IMR-90 (cell line): Measurements from ENCODE around the gene PALM3. TPM values are rescaled to one million over a fixed set of nuclear protein-coding genes. Genes with fewer than 3 reads are reported as not detected.
A peak's percentile ranks its signal among the peaks of the same experiment; 100 is the strongest.
"Not testable (repeated sequence)": the region's sequence is repeated elsewhere in the genome, so short reads cannot be mapped to it uniquely, and the experiment has no call there.

Experiments
- ATAC-seq: fragments of 200-7000 bp; cut with Tn5 transposase; 2 replicates; pipeline ENCODE4 v1.9.1; 2020; ENCODE audit warnings: low read depth, mild to moderate bottlenecking, moderate library complexity
- BruUV-seq: library from RNA; stranded (reverse); fragments of 400-500 nt; replicated peaks from 2 replicates; lab custom pipeline; 2021; lab: Mats Ljungman, UMichigan
- CTCF ChIA-PET: fragments of 300-600 bp; formaldehyde crosslinking; extraction: SDS; loops from one replicate; lab custom pipeline; 2021; ENCODE audit warnings: antibody characterized with exemption; lab: Yijun Ruan, JAX
- POLR2A ChIA-PET: fragments of 300-600 bp; sonication (Branson Sonifier 250); formaldehyde crosslinking; loops from one replicate; lab custom pipeline; 2022; ENCODE audit warnings: antibody characterized with exemption; ENCODE audit not compliant: unreplicated experiment; lab: Charles Lee
- DNase-seq: peaks from one replicate; pipeline ENCODE4 v3.0.0; 2013
- H2AFZ ChIP-seq: replicated peaks from 2 replicates; pipeline ENCODE3; 2013; ENCODE audit warnings: low read length, mild to moderate bottlenecking; ENCODE audit not compliant: poor library complexity
- H2AK5ac ChIP-seq: 2 replicates; pipeline ENCODE4 v1.6.1; 2013; ENCODE audit warnings: low read depth, low read length, inconsistent platforms
- H2AK9ac ChIP-seq: replicated peaks from 2 replicates; pipeline ENCODE3; 2013; ENCODE audit warnings: mild to moderate bottlenecking, low read depth, low read length, moderate library complexity; ENCODE audit not compliant: poor library complexity
- H2BK120ac ChIP-seq: 2 replicates; pipeline ENCODE4 v1.6.1; 2013; ENCODE audit warnings: low read depth, low read length, inconsistent platforms
- H2BK15ac ChIP-seq: 3 replicates; pipeline ENCODE4 v1.6.1; 2013; ENCODE audit warnings: low read depth, low read length, inconsistent platforms
- H2BK20ac ChIP-seq: 2 replicates; pipeline ENCODE4 v1.6.1; 2013; ENCODE audit warnings: low read depth, mild to moderate bottlenecking, inconsistent platforms, low read length, moderate library complexity
- H2BK5ac ChIP-seq: 2 replicates; pipeline ENCODE4 v1.6.1; 2013; ENCODE audit warnings: mild to moderate bottlenecking, low read depth, low read length, inconsistent platforms; ENCODE audit not compliant: poor library complexity, severe bottlenecking
- H3K14ac ChIP-seq: replicated peaks from 2 replicates; pipeline ENCODE4 v1.6.1; 2013; ENCODE audit warnings: low read depth, low read length, inconsistent platforms
- H3K18ac ChIP-seq: 2 replicates; pipeline ENCODE4 v1.6.1; 2013; ENCODE audit warnings: low read depth, low read length, control low read depth
- H3K23ac ChIP-seq: 2 replicates; pipeline ENCODE4 v1.6.1; 2013; ENCODE audit warnings: low read depth, low read length, inconsistent platforms
- H3K27ac ChIP-seq: 2 replicates; pipeline ENCODE4 v1.5.1; 2013; ENCODE audit warnings: mild to moderate bottlenecking, control low read depth, low read length; ENCODE audit not compliant: insufficient read depth
- H3K27me3 ChIP-seq: 2 replicates; pipeline ENCODE4 v1.6.1; 2013; ENCODE audit warnings: low read length; ENCODE audit not compliant: control insufficient read depth, insufficient read depth
- H3K36me3 ChIP-seq: 2 replicates; pipeline ENCODE4 v1.6.1; 2013; ENCODE audit warnings: low read length, mixed read lengths; ENCODE audit not compliant: control insufficient read depth, insufficient read depth
- H3K4ac ChIP-seq: 2 replicates; pipeline ENCODE4 v1.6.1; 2013; ENCODE audit warnings: low read depth, low read length, inconsistent platforms
- H3K4me1 ChIP-seq: 2 replicates; pipeline ENCODE4 v1.6.1; 2013; ENCODE audit warnings: low read length, mixed read lengths; ENCODE audit not compliant: control insufficient read depth, insufficient read depth
- H3K4me2 ChIP-seq: 2 replicates; pipeline ENCODE4 v1.6.1; 2013; ENCODE audit warnings: low read depth, mild to moderate bottlenecking, control low read depth, low read length, moderate library complexity
- H3K4me3 ChIP-seq: 2 replicates; pipeline ENCODE4 v1.5.1; 2013; ENCODE audit warnings: low read depth, mild to moderate bottlenecking, control low read depth, low read length, moderate library complexity; ENCODE audit not compliant: insufficient read depth
- H3K56ac ChIP-seq: 2 replicates; pipeline ENCODE4 v1.6.1; 2013; ENCODE audit warnings: low read length, inconsistent platforms; ENCODE audit not compliant: insufficient read depth; ENCODE audit errors: extremely low read depth
- H3K79me1 ChIP-seq, 2 experiments: 2 replicates each; pipeline ENCODE4 v1.6.1; 2013; ENCODE audit warnings: low read length in 2 of 2, inconsistent platforms in 1 of 2, low read depth in 1 of 2
- H3K9ac ChIP-seq: 2 replicates; pipeline ENCODE4 v1.6.1; 2013; ENCODE audit warnings: low read depth, low read length, control low read depth
- H3K9me1 ChIP-seq: 2 replicates; pipeline ENCODE4 v1.6.1; 2013; ENCODE audit warnings: low read length, inconsistent platforms; ENCODE audit not compliant: insufficient read depth
- H3K9me3 ChIP-seq: 2 replicates; pipeline ENCODE4 v1.6.1; 2013; ENCODE audit warnings: low read length; ENCODE audit not compliant: control insufficient read depth, insufficient read depth
- H4K20me1 ChIP-seq: 2 replicates; pipeline ENCODE4 v1.6.1; 2013; ENCODE audit warnings: low read length, inconsistent platforms; ENCODE audit not compliant: insufficient read depth
- H4K5ac ChIP-seq: 2 replicates; pipeline ENCODE4 v1.6.1; 2013; ENCODE audit warnings: mild to moderate bottlenecking, low read depth, low read length, control low read depth
- H4K8ac ChIP-seq, 2 experiments: 2 replicates each; pipeline ENCODE4 v1.6.1; 2013; ENCODE audit warnings: low read depth in 2 of 2, low read length in 2 of 2, control low read depth in 1 of 2, inconsistent platforms in 1 of 2
- H4K91ac ChIP-seq: 2 replicates; pipeline ENCODE4 v1.6.1; 2013; ENCODE audit warnings: low read depth, low read length, inconsistent platforms; ENCODE audit not compliant: insufficient read depth
- CTCF ChIP-seq: conservative IDR thresholded peaks from 2 replicates; pipeline ENCODE4 v1.5.1; 2012; ENCODE audit warnings: mild to moderate bottlenecking, low read depth, low read length, improper control_type of control experiment
- MAZ ChIP-seq: IDR thresholded peaks from 2 replicates; pipeline ENCODE4 v1.6.1; 2012; ENCODE audit warnings: low read depth, mild to moderate bottlenecking, low read length, improper control_type of control experiment, moderate library complexity, borderline replicate concordance
- RAD21 ChIP-seq: IDR thresholded peaks from 2 replicates; pipeline ENCODE4 v1.6.1; 2012; ENCODE audit warnings: low read length, improper control_type of control experiment
- WGBS, 2 experiments: methylation state at CpG; one replicate each; pipeline versions ENCODE4 v1.1.5 to v1.1.7; 2013; ENCODE audit warnings: missing lambda C conversion rate in 2 of 2; ENCODE audit not compliant: insufficient read length in 1 of 2; ENCODE audit errors: extremely low coverage in 2 of 2; 5-methylcytosine and 5-hydroxymethylcytosine counted together
- dilution Hi-C: fragments of 300-500 bp; cut with HindIII; formaldehyde crosslinking; loops from one replicate; pipeline ENCODE4 v1.14.3; 2018; ENCODE audit warnings: low sequenced_read_pairs; ENCODE audit not compliant: unreplicated experiment
- in situ Hi-C: fragments of 300-500 bp; cut with MboI; formaldehyde crosslinking; loops from 3 replicates; pipeline ENCODE4 v1.14.3; 2019; ENCODE audit warnings: low sequenced_read_pairs, inconsistent platforms, mixed read lengths
- intact Hi-C: fragments of 100-400 bp; cut with micrococcal nuclease; formaldehyde crosslinking; loops from 2 replicates; pipeline ENCODE4 v1.10.0; 2022
- polyA plus RNA-seq, 3 experiments: library from polyadenylated mRNA; depleted of rRNA; stranded (reverse); fragments of >200 nt; gene quantifications; 2 replicates each; pipeline ENCODE4 v1.2.3, GENCODE V29; 2012; ENCODE audit warnings: low replicate concordance in 1 of 3
- total RNA-seq: library from RNA; depleted of rRNA; stranded (reverse); fragments of >200 nt; gene quantifications from 2 replicates; pipeline ENCODE4 v1.2.3, GENCODE V29; 2012

Gene PALM3
- total and polyA plus RNA-seq, 2 of the 4 experiments (the other 2 are of a cell fraction) = 0.18 to 0.84 TPM

DNA sequence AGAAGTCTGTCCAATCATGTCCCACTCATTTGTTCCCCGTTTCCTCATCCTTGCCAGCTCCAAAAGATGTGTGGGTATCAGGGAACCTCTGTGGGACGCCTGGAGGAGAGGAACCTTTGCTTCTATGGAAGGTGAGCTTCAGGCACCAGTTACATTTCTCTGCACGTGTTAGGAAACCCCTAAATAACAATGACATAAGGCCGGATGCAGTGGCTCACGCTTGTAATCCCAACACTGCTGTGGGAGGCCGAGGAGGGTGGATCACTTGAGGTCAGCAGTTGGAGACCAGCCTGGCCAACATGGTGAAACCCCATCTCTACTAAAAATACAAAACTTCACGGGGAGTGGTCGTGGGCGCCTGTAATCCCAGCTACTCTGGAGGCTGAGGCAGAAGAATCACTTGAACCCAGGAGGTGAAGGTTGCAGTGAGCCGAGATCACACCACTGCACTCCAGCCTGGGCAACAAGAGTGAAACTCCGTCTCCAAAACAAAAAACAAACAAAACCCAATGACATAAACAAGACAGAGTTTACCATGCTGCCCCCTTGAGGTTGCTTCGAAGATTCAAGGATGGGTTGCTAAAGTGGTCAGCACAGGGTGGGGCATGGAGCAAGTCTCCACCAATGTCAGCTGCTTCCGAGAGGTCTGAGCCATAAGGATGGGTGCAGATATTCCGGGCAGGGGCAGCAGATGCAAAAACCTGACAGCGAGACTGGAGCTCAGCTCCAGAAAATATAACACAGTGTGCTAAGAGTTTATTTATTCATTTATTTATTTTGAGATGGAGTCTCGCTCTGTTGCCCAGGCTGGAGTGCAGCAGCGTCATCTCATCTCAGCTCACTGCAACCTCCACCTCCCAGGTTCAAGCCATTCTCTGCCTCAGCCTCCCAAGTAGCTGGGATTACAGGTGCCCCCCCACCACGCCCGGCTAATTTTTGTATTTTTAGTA, 18.9 kb downstream of the PALM3 start:
- H3K4ac ChIP-seq, H3K79me1 ChIP-seq, H4K5ac ChIP-seq, H3K27ac ChIP-seq, H3K14ac ChIP-seq, H2BK120ac ChIP-seq, H3K56ac ChIP-seq, H4K91ac ChIP-seq, H3K4me1 ChIP-seq, dilution Hi-C loops, H2BK20ac ChIP-seq, H2BK5ac ChIP-seq, H3K23ac ChIP-seq, H4K20me1 ChIP-seq, POLR2A ChIA-PET, H3K36me3 ChIP-seq, H3K9me3 ChIP-seq, H4K8ac ChIP-seq, H3K4me2 ChIP-seq, H3K18ac ChIP-seq, H3K9me1 ChIP-seq, H3K9ac ChIP-seq, H3K27me3 ChIP-seq, BruUV-seq, H2BK15ac ChIP-seq, H2AK5ac ChIP-seq, intact Hi-C loops, H3K4me3 ChIP-seq, in situ Hi-C loops: not testable (repeated sequence)
- DNase-seq = peak; percentile 50
- peak; percentile 72 for ATAC-seq
- CTCF ChIA-PET = interaction anchor here (0.6 to 1.5 kb wide), 4 partner anchors 14 to 29 kb away, joined by 3 to 6 read pairs (median 4); partner anchors contain the start of gene MISP3
- WGBS, 2 experiments = 48% methylated on average over 2 of the region's 19 CpGs; no CpG with 5 or more reads in 1 of the 2 experiments
- Histone ChIP-seq H2AK9ac (peak overlapping the region; percentile 77), H2AFZ (peak overlapping the region; percentile 61)
- TF ChIP-seq CTCF (peak; percentile 53), MAZ (peak; percentile 23; the same call in 1 of the 2 replicates), RAD21 (peak; percentile 22; the same call in 1 of the 2 replicates)
